ENCODE measurements around the gene LRCOL1.

Gene LRCOL1

DNA sequence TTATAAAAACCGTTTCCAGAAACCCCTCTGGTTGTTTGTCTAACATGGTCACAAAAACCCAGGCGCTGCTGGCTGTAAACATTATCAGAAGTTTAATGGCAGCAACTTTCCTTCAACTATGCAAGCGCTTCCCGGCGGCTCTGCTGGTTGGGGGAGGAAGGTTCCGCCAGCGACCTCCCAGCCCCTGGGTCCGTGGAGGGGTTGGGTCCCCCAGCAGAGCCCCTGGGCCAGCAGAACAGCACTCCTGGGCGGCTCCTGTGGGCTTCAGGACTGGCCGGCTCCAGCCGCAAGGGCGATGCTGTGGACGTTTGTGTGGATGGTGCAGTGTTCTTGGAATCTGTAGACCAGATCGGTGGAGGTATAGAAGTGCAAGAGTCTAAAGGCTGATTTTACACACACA is 26.0 kb downstream of the LRCOL1 start:
- Histone ChIP-seq H3K4me3 (ENCODE audit: low read length) (no peak overlapping the region), H3K27me3 (replicated peaks; ENCODE audit: insufficient read depth, low read length) (no peaks in the 10 kb centered on the region; the same call in 1 of the 2 replicates), H4K20me1 (ENCODE audit: insufficient read depth, low read length) (no peaks in the 10 kb centered on the region), H3K79me2 (ENCODE audit: low read length) (no peaks in the 10 kb centered on the region), H3K27ac (ENCODE audit: low read length) (no peak overlapping the region), H3F3A (ENCODE audit: insufficient read depth, low read length) (no peaks in the 10 kb centered on the region), H2AFZ (ENCODE audit: low read length) (no peak overlapping the region), H3K4me1 (ENCODE audit: low read length) (no peaks in the 10 kb centered on the region), H3K9ac (ENCODE audit: low read length) (no peak overlapping the region), H3K9me2 (replicated peaks; ENCODE audit: insufficient read depth, low read length) (no peaks in the 10 kb centered on the region), H3K4me2 (ENCODE audit: low read depth, low read length) (no peak overlapping the region), H3K36me3 (replicated peaks; ENCODE audit: insufficient read depth, low read length) (no peaks in the 10 kb centered on the region), H3K9me3 (replicated peaks; ENCODE audit: insufficient read depth, low read length) (no peaks in the 10 kb centered on the region)
- no peak for DNase-seq
- no peak for TF ChIP-seq EZH2 (optimal IDR thresholded peaks at IDR 0.05; ENCODE audit: low read depth, low read length)
- TF ChIP-seq, protein P1, sequence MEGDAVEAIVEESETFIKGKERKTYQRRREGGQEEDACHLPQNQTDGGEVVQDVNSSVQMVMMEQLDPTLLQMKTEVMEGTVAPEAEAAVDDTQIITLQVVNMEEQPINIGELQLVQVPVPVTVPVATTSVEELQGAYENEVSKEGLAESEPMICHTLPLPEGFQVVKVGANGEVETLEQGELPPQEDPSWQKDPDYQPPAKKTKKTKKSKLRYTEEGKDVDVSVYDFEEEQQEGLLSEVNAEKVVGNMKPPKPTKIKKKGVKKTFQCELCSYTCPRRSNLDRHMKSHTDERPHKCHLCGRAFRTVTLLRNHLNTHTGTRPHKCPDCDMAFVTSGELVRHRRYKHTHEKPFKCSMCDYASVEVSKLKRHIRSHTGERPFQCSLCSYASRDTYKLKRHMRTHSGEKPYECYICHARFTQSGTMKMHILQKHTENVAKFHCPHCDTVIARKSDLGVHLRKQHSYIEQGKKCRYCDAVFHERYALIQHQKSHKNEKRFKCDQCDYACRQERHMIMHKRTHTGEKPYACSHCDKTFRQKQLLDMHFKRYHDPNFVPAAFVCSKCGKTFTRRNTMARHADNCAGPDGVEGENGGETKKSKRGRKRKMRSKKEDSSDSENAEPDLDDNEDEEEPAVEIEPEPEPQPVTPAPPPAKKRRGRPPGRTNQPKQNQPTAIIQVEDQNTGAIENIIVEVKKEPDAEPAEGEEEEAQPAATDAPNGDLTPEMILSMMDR (IDR thresholded peaks at IDR 0.05; ENCODE audit: low read length) = no peak
- no peak for TF ChIP-seq EZH2phosphoT487 (IDR thresholded peaks at IDR 0.05; ENCODE audit: low read length)

DNA sequence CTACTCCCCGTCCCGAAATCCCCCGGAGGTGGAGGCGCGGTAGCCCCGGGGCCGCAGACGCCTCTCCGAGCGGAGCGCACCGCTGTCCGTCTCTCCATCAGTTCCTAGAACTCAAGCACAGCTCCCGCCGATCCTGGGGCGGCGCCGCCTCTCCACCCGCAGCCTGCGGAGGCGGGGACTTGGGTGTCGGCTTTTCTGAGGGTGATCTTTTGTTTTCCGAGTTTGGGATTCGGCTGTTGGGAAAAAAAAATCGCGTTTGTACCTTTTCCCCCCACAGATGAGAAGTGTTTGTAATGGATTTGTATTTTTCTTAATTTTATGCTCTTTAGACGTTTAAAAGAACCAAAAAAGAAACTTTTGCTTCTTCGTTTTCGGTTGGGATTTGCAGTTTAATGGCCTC is 26.6 kb downstream of the LRCOL1 start:
- Histone ChIP-seq H4K20me1 (ENCODE audit: insufficient read depth, low read length) (no peaks in the 10 kb centered on the region), H3K79me2 (ENCODE audit: low read length) (no peaks in the 10 kb centered on the region), H3K4me1 (ENCODE audit: low read length) (no peaks in the 10 kb centered on the region), H3K4me3 (ENCODE audit: low read length) (no peak overlapping the region), H3K9me3 (replicated peaks; ENCODE audit: insufficient read depth, low read length) (no peaks in the 10 kb centered on the region), H3K9me2 (replicated peaks; ENCODE audit: insufficient read depth, low read length) (no peaks in the 10 kb centered on the region), H3F3A (ENCODE audit: insufficient read depth, low read length) (no peaks in the 10 kb centered on the region), H3K27ac (ENCODE audit: low read length) (no peak overlapping the region), H3K9ac (ENCODE audit: low read length) (no peak overlapping the region), H3K36me3 (replicated peaks; ENCODE audit: insufficient read depth, low read length) (no peaks in the 10 kb centered on the region), H3K27me3 (replicated peaks; ENCODE audit: insufficient read depth, low read length) (no peaks in the 10 kb centered on the region; the same call in 1 of the 2 replicates), H3K4me2 (ENCODE audit: low read depth, low read length) (no peak overlapping the region), H2AFZ (ENCODE audit: low read length) (no peak overlapping the region)
- DNase-seq = no peak
- TF ChIP-seq EZH2 (optimal IDR thresholded peaks at IDR 0.05; ENCODE audit: low read depth, low read length) (no peak), EZH2phosphoT487 (IDR thresholded peaks at IDR 0.05; ENCODE audit: low read length) (no peak)
- TF ChIP-seq, protein P1 (IDR thresholded peaks at IDR 0.05; ENCODE audit: low read length) = no peak

DNA sequence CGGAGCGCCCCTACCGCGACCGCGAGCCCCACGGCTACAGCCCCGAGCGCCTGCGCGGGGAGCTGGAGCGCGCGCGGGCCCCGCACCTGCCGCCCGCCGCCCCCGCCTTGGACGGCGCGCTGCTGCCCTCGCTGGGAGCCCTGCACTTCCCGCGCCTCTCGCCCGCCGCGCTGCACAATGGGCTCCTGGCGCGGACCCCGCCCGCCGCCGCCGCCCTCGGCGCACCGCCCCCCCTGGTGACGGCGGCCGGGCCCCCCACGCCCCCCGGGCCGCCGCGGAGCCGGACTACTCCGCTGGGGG is 27.0 kb downstream of the LRCOL1 start:
- Histone ChIP-seq H3K4me2 (ENCODE audit: low read depth, low read length) (no peak overlapping the region), H3K27me3 (replicated peaks; ENCODE audit: insufficient read depth, low read length) (no peaks in the 10 kb centered on the region; the same call in 1 of the 2 replicates), H3K4me3 (ENCODE audit: low read length) (no peak overlapping the region), H2AFZ (ENCODE audit: low read length) (no peak overlapping the region), H4K20me1 (ENCODE audit: insufficient read depth, low read length) (no peaks in the 10 kb centered on the region), H3K27ac (ENCODE audit: low read length) (no peak overlapping the region), H3K79me2 (ENCODE audit: low read length) (no peaks in the 10 kb centered on the region), H3K9me3 (replicated peaks; ENCODE audit: insufficient read depth, low read length) (no peaks in the 10 kb centered on the region), H3K4me1 (ENCODE audit: low read length) (no peaks in the 10 kb centered on the region), H3K9me2 (replicated peaks; ENCODE audit: insufficient read depth, low read length) (no peaks in the 10 kb centered on the region), H3K9ac (ENCODE audit: low read length) (no peak overlapping the region), H3K36me3 (replicated peaks; ENCODE audit: insufficient read depth, low read length) (no peaks in the 10 kb centered on the region), H3F3A (ENCODE audit: insufficient read depth, low read length) (no peaks in the 10 kb centered on the region)
- TF ChIP-seq EZH2phosphoT487 (IDR thresholded peaks at IDR 0.05; ENCODE audit: low read length) = no peak
- no peak for TF ChIP-seq EZH2 (optimal IDR thresholded peaks at IDR 0.05; ENCODE audit: low read depth, low read length)
- TF ChIP-seq, protein P1 (IDR thresholded peaks at IDR 0.05; ENCODE audit: low read length) = no peak
- DNase-seq = no peak
